Vagina (tissue), 2 donors: ENCODE data around the gene NPPC.

Source experiments
- CTCF ChIP-seq, 3 experiments: fragments of 450-650 bp in 2 of 3; fragments of 200-600 bp in 1 of 3; sonication (generic) in 1 of 3; IDR thresholded peaks; one replicate each; pipeline ENCODE4 v1.5.1; 2017 to 2019; ENCODE audit warnings: antibody characterized with exemption in 3 of 3, mild to moderate bottlenecking in 2 of 3, moderate library complexity in 2 of 3
- POLR2A ChIP-seq, 2 donors: fragments of 450-650 bp; IDR thresholded peaks; one replicate each; pipeline ENCODE4 v1.6.1; 2017; ENCODE audit warnings: antibody characterized with exemption in 2 of 2, mild to moderate bottlenecking in 2 of 2, moderate library complexity in 2 of 2
- POLR2AphosphoS5 ChIP-seq, 2 donors: sonication (generic); formaldehyde crosslinking; IDR thresholded peaks; one replicate each; pipeline ENCODE4 v1.9.0; 2017; ENCODE audit warnings: antibody characterized with exemption in 2 of 2, mild to moderate bottlenecking in 2 of 2, low read depth in 1 of 2; ENCODE audit not compliant: insufficient read depth in 1 of 2

- TF ChIP-seq CTCF (IDR thresholded peaks at IDR 0.05) = no peak
- TF ChIP-seq POLR2A (IDR thresholded peaks at IDR 0.05) = no peak
- TF ChIP-seq POLR2AphosphoS5 (IDR thresholded peaks at IDR 0.05; ENCODE audit: insufficient read depth in 1 of 2, low read depth in 1 of 2) = no peak
Measured at GRCh38 chr2:231936491-231936890, 10.3 kb upstream of the NPPC start.
